NCI-H524 (cell line): Measurements from ENCODE around the gene TCTN3.
A peak's percentile ranks its signal among the peaks of the same experiment; 100 is the strongest.
"Not testable (repeated sequence)": the region's sequence is repeated elsewhere in the genome, so short reads cannot be mapped to it uniquely, and the experiment has no call there.

Experiments used
- DNase-seq, 2 experiments: peaks; one replicate each; lab custom pipeline; 2025; lab: John Stamatoyannopoulos, UW

Gene TCTN3

GRCh38 chr10:95693668-95694534 is at the start of gene TCTN3:
Gene TCTN3, minus strand, starts transcription at chr10:95693927. Its CDS starts 28 bp downstream, at chr10:95693899.
- peak; percentile 85 to 94 for DNase-seq

GRCh38 chr10:95742962-95743535 is 49.3 kb upstream of the TCTN3 start:
- no peak for DNase-seq

- DNase-seq, result no peak
These were observed 48.8 kb upstream of the TCTN3 start for GRCh38 chr10:95742485-95742884.

- DNase-seq, result no peak
These were observed 48.2 kb upstream of the TCTN3 start for GRCh38 chr10:95741807-95742467.

- DNase-seq, result no peak
These were observed 45.3 kb upstream of the TCTN3 start for GRCh38 chr10:95739056-95739455.

GRCh38 chr10:95732907-95733306 is 39.2 kb upstream of the TCTN3 start:
- DNase-seq, result not testable (repeated sequence)

- no peak for DNase-seq
These were observed 36.5 kb upstream of the TCTN3 start for GRCh38 chr10:95730233-95730632.

- no peak for DNase-seq
These were observed 35.8 kb upstream of the TCTN3 start for GRCh38 chr10:95729323-95730055.

- DNase-seq, result peak in 1 of 2 experiments; percentile 0
These were observed 34.8 kb upstream of the TCTN3 start for GRCh38 chr10:95728526-95728925.

- not testable (repeated sequence) for DNase-seq
These were observed 28.8 kb upstream of the TCTN3 start for GRCh38 chr10:95722496-95722895.

- DNase-seq, result not testable (repeated sequence)
These were observed 27.0 kb upstream of the TCTN3 start for GRCh38 chr10:95720745-95721144.

- no peak for DNase-seq
These were observed 23.1 kb upstream of the TCTN3 start for GRCh38 chr10:95716866-95717265.

GRCh38 chr10:95716466-95716865 is 22.7 kb upstream of the TCTN3 start:
- peak; percentile 43 to 79 for DNase-seq

GRCh38 chr10:95711492-95711891 is 17.8 kb upstream of the TCTN3 start:
- no peak for DNase-seq

GRCh38 chr10:95706990-95707389 is 13.3 kb upstream of the TCTN3 start:
- DNase-seq, result no peak

GRCh38 chr10:95706573-95706972 is 12.8 kb upstream of the TCTN3 start:
- DNase-seq, result no peak

GRCh38 chr10:95698415-95698814 is 4.7 kb upstream of the TCTN3 start:
- no peak for DNase-seq

- DNase-seq, result no peak
These were observed 3.7 kb upstream of the TCTN3 start for GRCh38 chr10:95697429-95697828.

GRCh38 chr10:95694665-95695064 is 938 bp upstream of the TCTN3 start:
- DNase-seq, result no peak

GRCh38 chr10:95693071-95693667 is 558 bp downstream of the TCTN3 start:
- DNase-seq, result peak in 1 of 2 experiments; percentile 10

GRCh38 chr10:95691281-95691680 is 2.4 kb downstream of the TCTN3 start:
- DNase-seq, result no peak

GRCh38 chr10:95688648-95689047 is 5.1 kb downstream of the TCTN3 start:
- DNase-seq, result no peak
